ENCODE results near the gene RIPOR3. TPM values are rescaled to one million over a fixed set of nuclear protein-coding genes. Genes with fewer than 3 reads are reported as not detected.

Gene RIPOR3
- total and polyA plus RNA-seq, 2 donors from 2014 or later = 10.5 to 14.6 TPM

DNA sequence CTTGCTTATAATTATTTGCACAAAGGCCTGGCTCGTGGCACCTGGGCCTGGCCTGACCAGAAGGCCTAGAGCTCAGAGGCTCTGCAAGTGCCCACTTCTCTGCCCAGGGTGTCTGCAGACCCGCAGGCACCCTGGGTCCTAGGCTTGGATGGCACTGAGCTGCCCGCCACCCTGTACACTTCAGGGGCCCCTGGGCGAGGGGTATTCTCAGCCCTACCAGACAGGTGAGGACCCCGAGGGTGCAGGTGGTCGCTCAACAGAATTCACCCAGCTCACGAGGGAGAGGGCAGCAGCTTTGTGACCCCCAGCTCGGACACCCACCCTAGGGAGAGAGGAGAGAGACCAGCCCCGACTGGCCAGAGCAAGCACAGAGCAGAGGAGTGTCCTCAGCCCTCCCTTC lies 83.9 kb downstream of the RIPOR3 start:
- intact Hi-C loops (cut with DNase I) = no loop called here
- Histone ChIP-seq H3K36me3 (ENCODE audit: control insufficient read depth in 2 of 3, insufficient read depth in 3 of 3, low read length in 3 of 3) (peaks cover 0 to 10% (median 0%) of the 10 kb centered on the region in 3 donors), H3K27ac (ENCODE audit: low read depth in 2 of 2, low read length in 2 of 2) (no peak overlapping the region), H3K4me3 (ENCODE audit: low read length in 3 of 3) (no peak overlapping the region), H3K9me3 (ENCODE audit: control insufficient read depth in 2 of 3, insufficient read depth in 1 of 3, low read length in 3 of 3) (no peaks in the 10 kb centered on the region), H3K4me1 (ENCODE audit: control insufficient read depth in 2 of 3, insufficient read depth in 2 of 3, low read depth in 1 of 3, low read length in 3 of 3) (no peaks in the 10 kb centered on the region), H3K27me3 (ENCODE audit: control insufficient read depth, insufficient read depth, low read length) (no peaks in the 10 kb centered on the region), H3K9ac (ENCODE audit: low read length in 3 of 3) (no peak overlapping the region)
- no peak for DNase-seq
- TF ChIP-seq CTCF (IDR thresholded peaks at IDR 0.05; ENCODE audit: borderline replicate concordance, extremely low read depth, insufficient read depth) = no peak
- no peak for FAIRE-seq

DNA sequence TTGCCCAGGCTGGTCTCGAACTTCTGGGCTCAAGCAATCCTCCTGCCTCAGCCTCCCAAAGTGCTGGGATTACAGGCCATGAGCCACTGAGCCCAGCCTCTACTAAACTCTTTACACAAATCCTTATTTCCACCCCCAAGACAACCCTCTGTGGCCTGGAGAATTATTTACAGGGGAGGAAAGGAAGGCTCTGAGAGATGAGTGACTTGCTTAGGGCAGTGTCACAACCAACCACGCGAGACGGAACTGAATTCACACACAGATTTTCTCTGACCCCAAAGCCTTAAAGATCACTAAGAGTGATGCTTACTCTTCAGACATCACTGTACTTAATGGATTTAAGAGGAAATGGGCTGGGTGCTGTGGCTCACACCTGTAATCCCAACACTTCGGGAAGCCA lies 86.2 kb downstream of the RIPOR3 start:
- Histone ChIP-seq H3K9me3 (ENCODE audit: control insufficient read depth in 2 of 3, insufficient read depth in 1 of 3, low read length in 3 of 3) (no peaks in the 10 kb centered on the region), H3K9ac (ENCODE audit: low read length in 3 of 3) (no peak overlapping the region), H3K27ac (ENCODE audit: low read depth in 2 of 2, low read length in 2 of 2) (no peak overlapping the region), H3K36me3 (ENCODE audit: control insufficient read depth in 2 of 3, insufficient read depth in 3 of 3, low read length in 3 of 3) (no peaks in the 10 kb centered on the region), H3K4me3 (ENCODE audit: low read length in 3 of 3) (no peak overlapping the region), H3K4me1 (ENCODE audit: control insufficient read depth in 2 of 3, insufficient read depth in 2 of 3, low read depth in 1 of 3, low read length in 3 of 3) (no peaks in the 10 kb centered on the region), H3K27me3 (ENCODE audit: control insufficient read depth, insufficient read depth, low read length) (no peaks in the 10 kb centered on the region)
- intact Hi-C loops (cut with DNase I) = no loop called here
- no peak for DNase-seq
- no peak for FAIRE-seq
- no peak for TF ChIP-seq CTCF (IDR thresholded peaks at IDR 0.05; ENCODE audit: borderline replicate concordance, extremely low read depth, insufficient read depth)

DNA sequence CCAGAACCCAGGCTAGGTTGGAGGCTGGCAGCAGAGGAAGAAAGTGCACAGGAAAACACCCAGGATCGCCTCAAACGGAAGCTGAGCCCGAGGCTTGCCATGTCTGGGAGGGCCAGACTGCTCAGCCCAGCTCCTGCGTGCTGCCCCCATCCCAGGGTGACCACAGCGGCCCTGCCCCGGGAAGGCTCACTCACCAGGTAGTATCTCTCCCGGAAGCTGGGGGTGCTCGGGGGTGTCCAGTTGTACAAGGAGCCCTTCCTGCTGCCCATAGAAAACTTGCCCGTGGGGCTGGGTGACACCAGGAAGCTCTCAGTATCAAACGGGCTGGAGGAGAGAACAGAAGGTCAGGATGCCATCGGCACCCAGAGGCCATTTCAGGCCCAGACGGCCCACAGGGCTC lies 86.9 kb downstream of the RIPOR3 start:
- Histone ChIP-seq H3K9me3 (ENCODE audit: control insufficient read depth in 2 of 3, insufficient read depth in 1 of 3, low read length in 3 of 3) (no peaks in the 10 kb centered on the region), H3K27me3 (ENCODE audit: control insufficient read depth, insufficient read depth, low read length) (no peaks in the 10 kb centered on the region), H3K4me3 (ENCODE audit: low read length in 3 of 3) (no peak overlapping the region), H3K36me3 (ENCODE audit: control insufficient read depth in 2 of 3, insufficient read depth in 3 of 3, low read length in 3 of 3) (no peaks in the 10 kb centered on the region), H3K27ac (ENCODE audit: low read depth in 2 of 2, low read length in 2 of 2) (no peak overlapping the region), H3K4me1 (ENCODE audit: control insufficient read depth in 2 of 3, insufficient read depth in 2 of 3, low read depth in 1 of 3, low read length in 3 of 3) (no peaks in the 10 kb centered on the region), H3K9ac (ENCODE audit: low read length in 3 of 3) (no peak overlapping the region)
- intact Hi-C loops (cut with DNase I) = no loop called here
- TF ChIP-seq CTCF (IDR thresholded peaks at IDR 0.05; ENCODE audit: borderline replicate concordance, extremely low read depth, insufficient read depth) = no peak
- DNase-seq (no peak), FAIRE-seq (no peak)

- intact Hi-C loops (cut with DNase I) = no loop called here
- DNase-seq (no peak), FAIRE-seq (no peak)
- TF ChIP-seq CTCF (IDR thresholded peaks at IDR 0.05; ENCODE audit: borderline replicate concordance, extremely low read depth, insufficient read depth) = no peak
- Histone ChIP-seq H3K27me3 (ENCODE audit: control insufficient read depth, insufficient read depth, low read length) (no peaks in the 10 kb centered on the region), H3K4me1 (ENCODE audit: control insufficient read depth in 2 of 3, insufficient read depth in 2 of 3, low read depth in 1 of 3, low read length in 3 of 3) (no peaks in the 10 kb centered on the region), H3K9ac (ENCODE audit: low read length in 3 of 3) (no peak overlapping the region), H3K9me3 (ENCODE audit: control insufficient read depth in 2 of 3, insufficient read depth in 1 of 3, low read length in 3 of 3) (no peaks in the 10 kb centered on the region), H3K4me3 (ENCODE audit: low read length in 3 of 3) (no peak overlapping the region), H3K36me3 (ENCODE audit: control insufficient read depth in 2 of 3, insufficient read depth in 3 of 3, low read length in 3 of 3) (no peaks in the 10 kb centered on the region), H3K27ac (ENCODE audit: low read depth in 2 of 2, low read length in 2 of 2) (no peak overlapping the region)
These were observed 88.8 kb downstream of the RIPOR3 start for GRCh38 chr20:50602432-50603088.

Measured in kidney (tissue), 14 donors.